Left lung (tissue), 14 donors: Measurements from ENCODE around the gene ZNF264. TPM values are rescaled to one million over a fixed set of nuclear protein-coding genes. Genes with fewer than 3 reads are reported as not detected.

Experiments
- ATAC-seq: fragments of 200-7000 bp; cut with Tn5 transposase; one replicate; pipeline ENCODE4 v1.9.1; 2020; ENCODE audit warnings: moderate library complexity
- DNase-seq, 4 donors: peaks; one replicate each; pipeline ENCODE4 v3.0.0-alpha.2; 2013 to 2020
- H3K27ac ChIP-seq, 2 donors: fragments of 200-600 bp; sonication (generic) in 1 of 2; one replicate each; pipeline versions ENCODE4 v1.5.0 to v1.8.0; 2020 to 2021
- H3K27me3 ChIP-seq, 2 donors: fragments of 200-600 bp; sonication (generic) in 1 of 2; one replicate each; pipeline versions ENCODE4 v1.5.0 to v1.8.0; 2020 to 2021
- H3K36me3 ChIP-seq, 2 donors: fragments of 200-600 bp; sonication (generic) in 1 of 2; one replicate each; pipeline versions ENCODE4 v1.5.0 to v1.8.0; 2020 to 2021
- H3K4me1 ChIP-seq, 2 donors: fragments of 200-600 bp; one replicate each; pipeline ENCODE4 v1.8.0; 2021
- H3K4me3 ChIP-seq, 2 donors: fragments of 200-600 bp; sonication (generic) in 1 of 2; one replicate each; pipeline versions ENCODE4 v1.5.0 to v1.8.0; 2020 to 2021; ENCODE audit warnings: mild to moderate bottlenecking in 1 of 2
- H3K9me3 ChIP-seq, 2 donors: fragments of 200-600 bp; sonication (generic) in 1 of 2; one replicate each; pipeline versions ENCODE4 v1.5.0 to v1.8.0; 2020 to 2021
- CTCF ChIP-seq, 2 donors: fragments of 200-600 bp; sonication (generic) in 1 of 2; IDR thresholded peaks; one replicate each; pipeline versions ENCODE4 v1.5.0 to v1.8.0; 2021; ENCODE audit warnings: antibody characterized with exemption in 2 of 2
- intact Hi-C, 2 donors: fragments of 100-400 bp; cut with DNase I; formaldehyde crosslinking; loops; one replicate each; pipeline versions ENCODE4 v1.11.2 to v1.14.2; 2022
- long read RNA-seq, 12 donors: library from polyadenylated mRNA in 2 of 12; unstranded in 2 of 12; transcript quantifications; one replicate each; pipeline ENCODE4 v2.0.0 and lab custom pipeline, GENCODE V29; 2019 to 2026
- polyA plus RNA-seq, 6 donors: library from polyadenylated mRNA; unstranded; fragments of 120-200 nt; gene quantifications; one replicate each; pipeline ENCODE4 v1.2.1, GENCODE V29; 2013; ENCODE audit not compliant: insufficient read length in 6 of 6
- total RNA-seq, 2 donors: library from RNA; stranded (reverse); fragmentation: NEBNext Ultra II Directional; extraction: Animal tissue kit (Norgen Biotek cat#: 25700); gene quantifications; one replicate each; pipeline ENCODE4 v1.2.1, GENCODE V29; 2021
- donor health status: DM: no; HTN: yes; CAD: no.
- donor health status: DM: no; HTN: no; CAD: no.

ZNF264 gene
- total RNA-seq (10 to 100 TPM; 37.9 to 38.7 TPM), polyA plus RNA-seq (10 to 100 TPM; 18.1 to 26.5 (median 23.1) TPM)
- long read RNA-seq, donor 1, full-length matches to known transcripts, result 6 of 6 reads
- long read RNA-seq, donor 1, partial matches to known transcripts, result 0 of 6 reads
- long read RNA-seq, donor 1, other reads (novel, unspliced or antisense), result 0 of 6 reads
- long read RNA-seq, donor 2, full-length matches to known transcripts, result 3 of 3 reads
- long read RNA-seq, donor 2, partial matches to known transcripts, result 0 of 3 reads
- long read RNA-seq, donor 2, other reads (novel, unspliced or antisense), result 0 of 3 reads
- long read RNA-seq, donor 3, full-length matches to known transcripts, result 1 of 1 reads
- long read RNA-seq, donor 3, partial matches to known transcripts, result 0 of 1 reads
- long read RNA-seq, donor 3, other reads (novel, unspliced or antisense), result 0 of 1 reads
- long read RNA-seq, donor 4, partial matches to known transcripts, result 0 of 5 reads
- long read RNA-seq, donor 4, other reads (novel, unspliced or antisense), result 3 of 5 reads
- long read RNA-seq, donor 5, full-length matches to known transcripts, result 3 of 3 reads
- long read RNA-seq, donor 5, partial matches to known transcripts, result 0 of 3 reads
- long read RNA-seq, donor 5, other reads (novel, unspliced or antisense), result 0 of 3 reads
- long read RNA-seq, donor 6, full-length matches to known transcripts, result 2 of 2 reads
- long read RNA-seq, donor 6, partial matches to known transcripts, result 0 of 2 reads
- long read RNA-seq, donor 6, other reads (novel, unspliced or antisense), result 0 of 2 reads
- long read RNA-seq, donor 7, result 0 reads
- long read RNA-seq, donor 8, result 0 reads
- long read RNA-seq, donor 9, result 0 reads
- long read RNA-seq, donor 10, partial matches to known transcripts, result 0 of 3 reads
- long read RNA-seq, donor 10, other reads (novel, unspliced or antisense), result 1 of 3 reads
- long read RNA-seq, donor 11, result 0 reads
- long read RNA-seq, donor 12, full-length matches to known transcripts, result 3 of 3 reads
- long read RNA-seq, donor 12, partial matches to known transcripts, result 0 of 3 reads
- long read RNA-seq, donor 12, other reads (novel, unspliced or antisense), result 0 of 3 reads

- peaks cover 0 to 33% of the 10 kb centered on the region in 2 donors for H3K36me3 ChIP-seq
- TF ChIP-seq CTCF (IDR thresholded peaks at IDR 0.05), result no peak
- peak within 1 kb of the TSS; percentile 88 to 92 for H3K27ac ChIP-seq
- intact Hi-C loops, result no loop called here
- no peaks in the 10 kb centered on the region for H3K27me3 ChIP-seq
- peak; percentile 99 for ATAC-seq
- peak within 1 kb of the TSS; percentile 90 to 96 for H3K4me3 ChIP-seq
- peaks cover 0 to 20% of the 10 kb centered on the region in 2 donors for H3K9me3 ChIP-seq
- H3K4me1 ChIP-seq, result peaks cover 15 to 28% of the 10 kb centered on the region in 2 donors
- peak; percentile 83 to 97 (median 92) for DNase-seq
These were observed at the start of gene ZNF264 for GRCh38 chr19:57191141-57192076. Gene ZNF264, plus strand, starts transcription at chr19:57191500. Its CDS starts 414 bp downstream, at chr19:57191914.

GRCh38 chr19:57141699-57142098 is 49.6 kb upstream of the ZNF264 start:
- H3K9me3 ChIP-seq, result peaks cover 0 to 73% of the 10 kb centered on the region in 2 donors
- H3K27ac ChIP-seq, result no peak overlapping the region
- TF ChIP-seq CTCF (IDR thresholded peaks at IDR 0.05), result no peak
- no peak for DNase-seq
- H3K27me3 ChIP-seq, result no peaks in the 10 kb centered on the region
- no peak overlapping the region for H3K4me3 ChIP-seq
- H3K36me3 ChIP-seq, result no peaks in the 10 kb centered on the region
- no peaks in the 10 kb centered on the region for H3K4me1 ChIP-seq
- ATAC-seq, result no peak
- intact Hi-C loops, result no loop called here

- no peaks in the 10 kb centered on the region for H3K27me3 ChIP-seq
- no peak for TF ChIP-seq CTCF (IDR thresholded peaks at IDR 0.05)
These were observed 38.4 kb upstream of the ZNF264 start for GRCh38 chr19:57152921-57153320.

GRCh38 chr19:57161985-57162539 is 29.2 kb upstream of the ZNF264 start:
- no peak for TF ChIP-seq CTCF (IDR thresholded peaks at IDR 0.05)
- Histone ChIP-seq H3K27me3 (no peaks in the 10 kb centered on the region), H3K36me3 (no peaks in the 10 kb centered on the region), H3K4me1 (no peaks in the 10 kb centered on the region), H3K27ac (peak overlapping the region in 1 of 2 donors; percentile 33), H3K4me3 (no peak overlapping the region), H3K9me3 (peaks cover 0 to 37% of the 10 kb centered on the region in 2 donors)
- DNase-seq (no peak), ATAC-seq (peak; percentile 31)
- intact Hi-C loops, result no loop called here

More at GRCh38 chr19:57152921-57153320, 38.4 kb upstream of the ZNF264 start:
- Histone ChIP-seq H3K9me3 (peaks cover 0 to 53% of the 10 kb centered on the region in 2 donors), H3K4me1 (no peaks in the 10 kb centered on the region), H3K36me3 (no peaks in the 10 kb centered on the region), H3K4me3 (no peak overlapping the region), H3K27ac (no peak overlapping the region)
- no peak for ATAC-seq
- intact Hi-C loops, result no loop called here
- no peak for DNase-seq
